ENCODE data around the gene ZNF655. TPM values are rescaled to one million over a fixed set of nuclear protein-coding genes. Genes with fewer than 3 reads are reported as not detected.

Gene ZNF655
- total RNA-seq, 1 donor from 2014 or later = 59.7 TPM

DNA sequence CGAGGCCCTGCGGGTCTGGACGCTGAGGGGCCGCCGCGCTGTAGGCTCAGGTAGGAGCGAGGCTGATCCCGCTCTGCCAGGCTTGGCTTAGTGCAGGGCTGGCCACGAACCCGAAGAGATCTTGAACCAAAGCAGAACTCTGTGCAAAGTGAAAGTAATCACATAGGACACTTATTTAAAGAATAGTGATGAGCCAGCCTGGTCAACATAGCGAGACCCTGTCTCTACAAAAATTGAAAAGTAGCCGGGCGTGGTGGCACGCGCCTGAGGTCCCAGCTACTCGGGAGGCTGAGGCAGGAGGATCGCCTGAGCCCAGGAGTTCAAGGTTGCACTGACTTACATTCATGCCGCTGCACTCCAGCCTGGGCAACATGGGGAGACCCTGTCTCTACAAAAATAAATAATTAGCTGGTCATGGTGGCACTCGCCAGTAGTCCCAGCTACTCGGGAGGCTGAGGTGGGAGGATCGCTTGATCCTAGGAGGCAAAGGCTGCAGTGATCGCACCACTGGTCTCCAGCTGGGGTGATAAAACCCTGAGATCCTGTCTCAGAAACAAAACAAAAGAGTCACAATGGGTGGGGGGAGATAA, 58.8 kb downstream of the ZNF655 start:
- Histone ChIP-seq H3K27ac (ENCODE audit: low read depth, low read length) (peak overlapping the region; percentile 55), H3K79me2 (ENCODE audit: insufficient read depth, low read length) (peaks cover 27% of the 10 kb centered on the region), H3K4me1 (ENCODE audit: insufficient read depth, low read length) (peaks cover 4% of the 10 kb centered on the region), H2AFZ (ENCODE audit: low read depth, low read length) (peak overlapping the region; percentile 100), H3K9ac (ENCODE audit: low read length) (peak overlapping the region; percentile 92), H4K20me1 (ENCODE audit: insufficient read depth, low read length) (peaks cover 15% of the 10 kb centered on the region), H3K9me3 (ENCODE audit: insufficient read depth, low read depth, low read length) (no peaks in the 10 kb centered on the region), H3K4me3 (ENCODE audit: insufficient read depth, low read depth, low read length) (peak overlapping the region; percentile 77), H3K27me3 (ENCODE audit: insufficient read depth, low read length) (no peaks in the 10 kb centered on the region), H3K4me2 (ENCODE audit: low read length) (peak overlapping the region; percentile 93), H3K36me3 (ENCODE audit: insufficient read depth, low read length) (peaks cover 16% of the 10 kb centered on the region)
- no peak for TF ChIP-seq EZH2 (IDR thresholded peaks at IDR 0.05; ENCODE audit: insufficient read depth, low read length)
- TF ChIP-seq, protein P1, sequence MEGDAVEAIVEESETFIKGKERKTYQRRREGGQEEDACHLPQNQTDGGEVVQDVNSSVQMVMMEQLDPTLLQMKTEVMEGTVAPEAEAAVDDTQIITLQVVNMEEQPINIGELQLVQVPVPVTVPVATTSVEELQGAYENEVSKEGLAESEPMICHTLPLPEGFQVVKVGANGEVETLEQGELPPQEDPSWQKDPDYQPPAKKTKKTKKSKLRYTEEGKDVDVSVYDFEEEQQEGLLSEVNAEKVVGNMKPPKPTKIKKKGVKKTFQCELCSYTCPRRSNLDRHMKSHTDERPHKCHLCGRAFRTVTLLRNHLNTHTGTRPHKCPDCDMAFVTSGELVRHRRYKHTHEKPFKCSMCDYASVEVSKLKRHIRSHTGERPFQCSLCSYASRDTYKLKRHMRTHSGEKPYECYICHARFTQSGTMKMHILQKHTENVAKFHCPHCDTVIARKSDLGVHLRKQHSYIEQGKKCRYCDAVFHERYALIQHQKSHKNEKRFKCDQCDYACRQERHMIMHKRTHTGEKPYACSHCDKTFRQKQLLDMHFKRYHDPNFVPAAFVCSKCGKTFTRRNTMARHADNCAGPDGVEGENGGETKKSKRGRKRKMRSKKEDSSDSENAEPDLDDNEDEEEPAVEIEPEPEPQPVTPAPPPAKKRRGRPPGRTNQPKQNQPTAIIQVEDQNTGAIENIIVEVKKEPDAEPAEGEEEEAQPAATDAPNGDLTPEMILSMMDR (IDR thresholded peaks at IDR 0.05; ENCODE audit: insufficient read depth, low read depth, low read length) = no peak
- no peaks in the 10 kb centered on the region for H3K9me3 Mint-ChIP-seq (ENCODE audit: unreplicated experiment)
- DNase-seq (ENCODE audit: low read depth) (no peak), FAIRE-seq (no peak)
- H3K27me3 Mint-ChIP-seq (ENCODE audit: low read depth, unreplicated experiment) = peaks cover 3% of the 10 kb centered on the region
- H3K27ac Mint-ChIP-seq (ENCODE audit: unreplicated experiment) = peak overlapping the region; percentile 91
- peaks cover 17% of the 10 kb centered on the region for H3K36me3 Mint-ChIP-seq (ENCODE audit: low read depth, unreplicated experiment)
- peak overlapping the region; percentile 92 for H3K4me3 Mint-ChIP-seq (ENCODE audit: unreplicated experiment)
- H3K4me1 Mint-ChIP-seq (ENCODE audit: low read depth, unreplicated experiment) = peaks cover 16% of the 10 kb centered on the region

DNA sequence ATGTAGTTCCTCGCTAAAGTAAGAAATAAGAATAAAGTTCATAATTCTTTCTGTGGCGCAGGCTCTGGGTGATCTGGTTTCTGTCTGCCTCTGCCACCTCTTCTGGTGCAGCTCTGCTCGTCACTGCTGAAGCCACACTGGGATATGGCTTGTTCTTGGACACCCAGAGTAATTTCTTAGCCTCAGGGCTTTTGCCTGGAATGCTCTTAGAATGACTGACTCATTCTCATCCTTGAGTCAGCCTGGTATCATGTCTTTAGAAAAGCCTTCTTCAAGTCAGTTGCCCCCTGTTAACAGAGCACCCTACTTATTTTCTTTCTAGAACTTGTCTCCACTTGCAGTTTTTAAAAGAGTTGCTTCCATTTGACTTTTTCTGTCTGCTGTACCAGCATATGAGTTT, 60.3 kb downstream of the ZNF655 start:
- Histone ChIP-seq H3K79me2 (ENCODE audit: insufficient read depth, low read length) (peaks cover 27% of the 10 kb centered on the region), H2AFZ (ENCODE audit: low read depth, low read length) (no peak overlapping the region), H3K27me3 (ENCODE audit: insufficient read depth, low read length) (no peaks in the 10 kb centered on the region), H3K4me2 (ENCODE audit: low read length) (no peak overlapping the region), H3K9me3 (ENCODE audit: insufficient read depth, low read depth, low read length) (no peaks in the 10 kb centered on the region), H3K27ac (ENCODE audit: low read depth, low read length) (no peak overlapping the region), H3K4me1 (ENCODE audit: insufficient read depth, low read length) (peaks cover 8% of the 10 kb centered on the region), H3K36me3 (ENCODE audit: insufficient read depth, low read length) (peaks cover 20% of the 10 kb centered on the region), H4K20me1 (ENCODE audit: insufficient read depth, low read length) (peaks cover 22% of the 10 kb centered on the region), H3K9ac (ENCODE audit: low read length) (no peak overlapping the region), H3K4me3 (ENCODE audit: insufficient read depth, low read depth, low read length) (no peak overlapping the region)
- Mint-ChIP-seq H3K36me3 (ENCODE audit: low read depth, unreplicated experiment) (peaks cover 24% of the 10 kb centered on the region), H3K27ac (ENCODE audit: unreplicated experiment) (peak overlapping the region; percentile 79), H3K4me1 (ENCODE audit: low read depth, unreplicated experiment) (peaks cover 16% of the 10 kb centered on the region), H3K27me3 (ENCODE audit: low read depth, unreplicated experiment) (no peaks in the 10 kb centered on the region), H3K9me3 (ENCODE audit: unreplicated experiment) (no peaks in the 10 kb centered on the region), H3K4me3 (ENCODE audit: unreplicated experiment) (peak overlapping the region; percentile 92)
- TF ChIP-seq, protein P1 (IDR thresholded peaks at IDR 0.05; ENCODE audit: insufficient read depth, low read depth, low read length) = no peak
- no peak for TF ChIP-seq EZH2 (IDR thresholded peaks at IDR 0.05; ENCODE audit: insufficient read depth, low read length)
- no peak for FAIRE-seq
- DNase-seq (ENCODE audit: low read depth) = no peak

DNA sequence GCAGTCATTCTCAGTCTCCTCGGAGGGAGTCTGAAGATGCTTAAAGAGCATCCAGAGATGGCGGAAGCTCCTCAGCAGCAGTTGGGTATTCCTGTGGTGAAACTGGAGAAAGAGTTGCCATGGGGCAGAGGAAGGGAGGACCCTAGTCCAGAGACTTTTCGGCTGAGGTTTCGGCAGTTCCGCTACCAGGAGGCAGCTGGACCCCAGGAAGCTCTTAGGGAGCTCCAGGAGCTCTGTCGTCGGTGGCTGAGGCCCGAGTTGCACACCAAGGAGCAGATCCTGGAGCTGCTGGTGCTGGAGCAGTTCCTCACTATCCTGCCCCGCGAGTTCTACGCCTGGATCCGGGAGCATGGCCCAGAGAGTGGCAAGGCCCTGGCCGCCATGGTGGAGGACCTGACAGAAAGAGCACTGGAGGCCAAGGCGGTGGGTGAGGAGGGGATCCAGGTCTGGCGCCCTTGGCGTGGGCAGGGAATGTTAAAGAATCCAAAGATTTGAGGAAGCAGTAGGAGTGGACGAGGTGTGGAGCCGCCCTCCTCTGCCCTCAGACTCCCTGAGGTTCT, 61.2 kb downstream of the ZNF655 start:
- Histone ChIP-seq H3K79me2 (ENCODE audit: insufficient read depth, low read length) (peaks cover 27% of the 10 kb centered on the region), H3K4me1 (ENCODE audit: insufficient read depth, low read length) (peaks cover 8% of the 10 kb centered on the region), H2AFZ (ENCODE audit: low read depth, low read length) (no peak overlapping the region), H3K4me2 (ENCODE audit: low read length) (no peak overlapping the region), H4K20me1 (ENCODE audit: insufficient read depth, low read length) (peaks cover 23% of the 10 kb centered on the region), H3K27me3 (ENCODE audit: insufficient read depth, low read length) (no peaks in the 10 kb centered on the region), H3K9me3 (ENCODE audit: insufficient read depth, low read depth, low read length) (no peaks in the 10 kb centered on the region), H3K9ac (ENCODE audit: low read length) (no peak overlapping the region), H3K27ac (ENCODE audit: low read depth, low read length) (no peak overlapping the region), H3K4me3 (ENCODE audit: insufficient read depth, low read depth, low read length) (no peak overlapping the region), H3K36me3 (ENCODE audit: insufficient read depth, low read length) (peaks cover 24% of the 10 kb centered on the region)
- H3K27me3 Mint-ChIP-seq (ENCODE audit: low read depth, unreplicated experiment) = no peaks in the 10 kb centered on the region
- peaks cover 28% of the 10 kb centered on the region for H3K36me3 Mint-ChIP-seq (ENCODE audit: low read depth, unreplicated experiment)
- no peak overlapping the region for H3K27ac Mint-ChIP-seq (ENCODE audit: unreplicated experiment)
- H3K4me3 Mint-ChIP-seq (ENCODE audit: unreplicated experiment) = peak overlapping the region; percentile 92
- TF ChIP-seq EZH2 (IDR thresholded peaks at IDR 0.05; ENCODE audit: insufficient read depth, low read length) = no peak
- TF ChIP-seq, protein P1 (IDR thresholded peaks at IDR 0.05; ENCODE audit: insufficient read depth, low read depth, low read length) = no peak
- FAIRE-seq = no peak
- H3K9me3 Mint-ChIP-seq (ENCODE audit: unreplicated experiment) = no peaks in the 10 kb centered on the region
- peaks cover 16% of the 10 kb centered on the region for H3K4me1 Mint-ChIP-seq (ENCODE audit: low read depth, unreplicated experiment)
- DNase-seq (ENCODE audit: low read depth) = no peak
